Stimulated activated CD8-positive, alpha-beta memory T cell treated with anti-CD3 and anti-CD28 coated beads, Interleukin-4, amount 100 ng/mL, for 48 hours (primary cell): ENCODE measurements around the gene NAA50.

Source experiments
- DNase-seq: peaks from one replicate; pipeline ENCODE4 v3.0.0-alpha.2; 2020

NAA50 gene

GRCh38 chr3:113745756-113746547 lies at the start of gene NAA50:
Gene NAA50, minus strand, starts transcription at chr3:113746249. Its CDS starts 300 bp downstream, at chr3:113745949.
- peak; percentile 96 for DNase-seq

- DNase-seq: no peak
These were observed 49.6 kb upstream of the NAA50 start for GRCh38 chr3:113795693-113796092.

DNA sequence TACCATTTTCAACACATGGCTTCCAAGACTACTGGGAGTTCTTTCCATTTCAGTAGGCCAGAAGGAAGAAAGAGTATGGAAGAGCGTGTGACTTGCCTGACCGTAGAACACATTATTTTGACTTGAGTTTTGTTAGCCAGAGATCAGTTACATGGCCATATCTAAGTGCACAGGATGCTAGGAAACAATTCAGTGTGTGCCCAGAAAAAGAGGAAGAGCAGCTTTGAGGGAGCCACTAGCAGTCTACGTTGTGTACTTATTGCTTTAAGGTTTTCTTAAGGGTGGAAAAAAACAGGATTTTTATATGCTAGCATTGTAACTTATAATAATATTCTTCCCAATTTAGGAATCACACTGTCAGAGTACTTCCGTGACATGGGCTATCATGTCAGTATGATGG lies 48.5 kb upstream of the NAA50 start:
- DNase-seq: no peak

GRCh38 chr3:113791381-113791780 lies 45.3 kb upstream of the NAA50 start:
- DNase-seq: no peak

- DNase-seq: no peak
These were observed 37.9 kb upstream of the NAA50 start for GRCh38 chr3:113783980-113784379.

DNA sequence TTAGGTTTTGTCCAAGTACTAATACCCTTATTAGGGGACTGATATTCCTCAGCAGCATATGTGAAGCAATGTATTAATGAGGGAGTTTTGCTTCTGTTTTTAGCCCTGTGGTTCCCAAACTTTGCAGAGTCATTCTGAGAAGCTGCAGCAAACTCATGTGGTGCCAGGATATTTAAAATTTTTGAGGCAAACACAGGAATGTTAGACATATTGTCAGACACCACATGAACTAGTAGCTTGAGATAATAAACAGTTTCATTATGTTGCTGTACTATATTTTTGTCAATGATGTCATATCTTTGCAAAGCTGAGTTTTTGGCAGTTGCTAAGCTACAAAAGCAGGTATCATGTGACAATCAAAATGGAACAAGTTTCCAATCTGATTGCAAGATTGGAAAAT lies 37.4 kb upstream of the NAA50 start:
- DNase-seq: no peak

DNA sequence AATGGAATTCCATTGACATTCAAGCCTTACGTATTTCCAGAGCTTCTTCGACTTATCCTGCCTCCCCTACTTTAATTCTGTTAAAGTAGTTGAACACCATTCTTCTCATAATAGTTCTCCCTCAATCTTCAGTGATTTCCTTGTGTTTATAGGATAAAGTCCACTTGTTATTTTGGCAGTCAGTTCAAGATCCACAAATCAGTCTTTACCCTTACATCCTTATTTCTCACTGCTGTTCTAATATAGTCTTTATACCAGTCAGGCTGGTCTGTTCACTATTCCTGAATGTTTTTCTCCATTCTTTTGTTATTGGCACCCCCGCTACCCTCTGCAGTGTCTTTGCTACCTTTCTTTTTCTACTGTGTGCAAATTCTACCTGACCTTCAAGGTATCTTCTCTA lies 30.5 kb upstream of the NAA50 start:
- DNase-seq: no peak

DNA sequence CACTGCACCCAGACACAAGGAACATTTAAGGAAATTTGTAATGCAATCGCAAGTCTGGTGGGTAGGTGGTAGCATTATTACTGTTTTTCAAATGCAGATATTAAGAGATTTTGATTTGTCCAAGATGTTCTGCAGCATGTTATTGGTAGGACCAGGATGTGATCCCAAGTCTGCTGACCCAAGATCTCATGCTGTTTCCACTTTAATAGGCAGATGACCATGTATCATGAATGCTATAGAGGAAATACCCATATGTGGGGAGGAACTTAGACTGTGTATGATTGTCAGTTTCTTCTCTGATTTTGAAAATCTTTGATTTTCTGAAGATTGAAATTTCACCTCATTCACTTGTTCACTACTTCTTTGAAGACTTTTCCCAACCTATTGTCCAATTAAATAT lies 29.5 kb upstream of the NAA50 start:
- DNase-seq: no peak

DNA sequence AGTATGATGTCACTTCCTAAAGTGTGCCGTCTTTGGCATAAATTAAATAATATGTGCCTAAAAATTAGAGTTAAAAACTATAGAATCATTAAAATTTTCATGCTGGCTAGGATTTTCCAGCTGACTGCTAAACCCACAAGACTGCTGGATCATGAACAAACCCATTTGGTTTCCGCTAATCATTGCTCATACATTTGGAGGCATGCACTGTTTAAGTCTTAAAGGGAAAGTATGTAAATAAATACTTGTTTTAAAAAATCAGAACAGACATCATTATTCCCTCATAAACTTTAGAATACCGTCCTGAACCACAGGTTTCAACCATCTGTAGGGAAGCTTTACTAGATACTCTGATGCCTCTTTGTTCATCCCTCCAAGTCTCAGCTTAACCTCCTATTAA lies 27.3 kb upstream of the NAA50 start:
- DNase-seq: no peak

DNA sequence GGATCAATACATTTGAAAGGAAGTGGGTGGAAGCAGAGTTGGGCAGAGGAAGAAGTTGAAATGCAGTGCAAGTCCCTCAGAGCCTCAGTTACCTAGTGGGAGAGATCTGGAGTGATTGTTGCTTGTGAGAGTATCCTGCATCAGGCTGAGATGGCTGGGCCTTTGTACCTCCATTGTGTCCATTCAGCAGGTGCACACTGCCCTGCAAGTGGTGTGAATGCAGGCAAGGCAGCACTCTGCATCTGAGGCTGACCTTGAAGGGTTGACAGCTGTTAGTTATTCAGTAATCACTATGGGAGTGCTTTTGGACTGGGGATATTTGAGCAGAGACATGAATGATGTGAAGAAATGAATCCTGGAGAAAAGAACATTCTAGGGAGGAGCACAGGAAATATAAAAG lies 25.9 kb upstream of the NAA50 start:
- no peak for DNase-seq

GRCh38 chr3:113769551-113769950 lies 23.5 kb upstream of the NAA50 start:
- no peak for DNase-seq

GRCh38 chr3:113764698-113765097 lies 18.6 kb upstream of the NAA50 start:
- DNase-seq: no peak

- DNase-seq: no peak
These were observed 12.5 kb upstream of the NAA50 start for GRCh38 chr3:113758389-113759024.

DNA sequence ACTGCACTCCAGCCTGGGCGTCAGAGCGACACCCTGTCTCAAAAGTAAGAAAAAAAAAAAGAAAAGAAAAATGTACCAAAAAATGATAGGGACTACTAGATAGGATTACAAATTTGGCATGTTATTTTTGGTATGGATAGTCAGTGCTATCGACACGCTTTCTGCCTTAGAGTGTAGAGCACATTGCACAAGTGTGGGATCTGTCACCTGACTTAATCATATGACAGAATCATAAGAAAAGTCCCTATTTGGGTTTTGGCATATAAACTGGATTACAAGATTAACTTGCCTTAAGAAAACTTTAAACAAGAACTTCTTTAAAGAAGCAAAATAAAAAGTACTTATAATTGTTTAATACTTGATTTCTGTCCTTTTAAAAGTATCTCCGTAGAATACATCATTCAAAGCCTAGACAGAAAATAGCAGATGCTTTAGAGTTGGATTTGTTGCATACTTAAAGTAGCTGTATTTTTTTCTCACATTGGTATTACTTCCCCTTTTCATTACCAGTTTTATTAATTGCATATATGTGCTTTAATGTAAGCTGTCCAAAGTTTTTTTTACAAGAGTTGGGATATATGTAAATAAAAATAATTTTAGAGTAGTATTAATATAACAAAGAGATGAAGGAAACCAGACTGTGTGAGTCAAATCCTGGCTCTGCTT lies 8.6 kb upstream of the NAA50 start:
- DNase-seq: no peak

- no peak for DNase-seq
These were observed 7.4 kb upstream of the NAA50 start for GRCh38 chr3:113753376-113753985.

- DNase-seq: no peak
These were observed 5.1 kb upstream of the NAA50 start for GRCh38 chr3:113751141-113751540.

DNA sequence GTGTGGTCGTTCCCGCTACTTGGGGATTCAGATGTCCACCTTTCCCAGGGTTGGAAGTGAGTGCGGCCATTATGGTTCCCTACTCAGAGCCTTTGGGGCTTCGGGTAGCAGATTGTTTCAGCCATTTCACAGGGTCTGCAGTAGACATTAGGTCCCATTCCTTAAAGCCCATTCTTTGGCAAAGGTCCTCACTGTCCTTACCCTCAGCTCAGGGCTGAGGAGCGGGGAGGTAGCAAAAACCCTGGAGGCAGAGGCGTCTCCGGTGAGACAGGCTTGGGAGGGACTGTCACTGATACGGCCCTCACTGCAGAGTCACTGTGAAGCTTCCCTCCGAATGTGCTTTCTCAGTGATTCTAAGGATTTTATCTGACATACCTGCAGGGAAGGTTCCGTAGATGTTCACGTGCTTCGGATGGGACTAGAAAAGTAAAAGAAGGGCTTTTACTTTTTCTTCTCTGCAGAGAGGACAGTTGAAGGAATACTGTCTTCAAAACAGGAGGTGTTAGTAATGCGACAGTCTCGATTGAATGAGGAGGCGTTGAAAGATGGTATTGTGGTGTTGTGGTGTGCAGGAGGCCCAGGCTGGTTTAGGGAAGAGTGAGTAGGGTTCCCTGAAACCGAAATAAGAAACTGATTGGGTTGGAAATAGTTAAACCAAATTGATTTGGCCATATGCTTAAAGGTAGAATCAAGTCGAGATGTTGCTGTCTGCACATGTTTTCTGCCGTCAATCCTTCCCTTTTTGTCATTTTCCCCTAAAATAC lies 1.4 kb upstream of the NAA50 start:
- peak; percentile 50 for DNase-seq

DNA sequence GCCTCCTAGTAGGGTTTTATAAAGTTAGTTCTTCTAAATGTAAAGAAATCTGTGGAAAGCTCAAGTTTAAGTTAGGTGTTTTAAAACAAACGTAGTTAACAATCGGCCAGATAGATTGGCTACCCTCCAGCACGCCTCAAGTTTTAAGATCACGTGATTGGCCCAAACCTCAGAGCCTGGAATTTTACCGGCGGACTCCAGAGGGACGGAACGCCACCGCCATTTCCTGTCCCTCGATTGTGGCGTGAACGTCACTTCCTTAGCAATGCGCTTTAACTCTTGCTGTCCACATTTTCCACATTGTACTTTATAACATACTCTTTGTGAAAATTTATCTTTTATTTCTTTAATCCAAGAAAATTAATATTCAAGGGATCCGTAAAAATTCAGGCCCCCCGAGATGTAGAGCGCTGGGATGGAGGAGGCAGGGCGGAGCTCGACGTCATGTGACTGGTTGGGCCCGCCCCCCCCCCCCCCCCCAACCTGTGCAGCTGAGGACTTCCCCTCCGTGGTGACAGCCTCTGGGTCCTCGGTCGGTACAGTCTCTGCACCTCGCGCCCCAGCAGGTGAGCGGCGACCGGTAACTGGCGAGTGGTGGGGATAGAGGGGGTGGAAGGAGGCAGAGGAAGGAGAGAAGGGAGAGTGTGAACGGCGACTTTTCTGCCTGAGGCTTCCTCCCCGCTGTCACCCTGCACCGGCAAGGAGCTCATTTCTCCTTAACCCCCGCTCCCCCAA lies 666 bp upstream of the NAA50 start, which contains the start of gene ATP6V1A:
ATP6V1A (plus strand) TSS at position 488 of the 735 bp plus-strand sequence. CDS start 31,719 bp downstream, outside the sequence.
- DNase-seq: peak; percentile 87

- peak; percentile 77 for DNase-seq
These were observed 901 bp downstream of the NAA50 start for GRCh38 chr3:113744941-113745755.

GRCh38 chr3:113743006-113743630 lies 2.9 kb downstream of the NAA50 start:
- no peak for DNase-seq

- DNase-seq: no peak
These were observed 4.4 kb downstream of the NAA50 start for GRCh38 chr3:113741620-113742019.
